WI38 (cell line): ENCODE results near the gene CD6.

Experiments
- H3K4me3 ChIP-seq: 2 replicates; pipeline ENCODE4 v1.5.1; 2011; ENCODE audit warnings: low read depth, mild to moderate bottlenecking, control low read depth, low read length
- CTCF ChIP-seq: IDR thresholded peaks from 2 replicates; pipeline ENCODE4 v1.5.1; 2012; ENCODE audit warnings: low read depth, mild to moderate bottlenecking, control low read depth, low read length

CD6 gene

GRCh38 chr11:60941371-60942119, 29.9 kb upstream of the CD6 start:
- TF ChIP-seq CTCF = no peak

GRCh38 chr11:60942219-60942618, 29.3 kb upstream of the CD6 start:
- TF ChIP-seq CTCF = no peak
- no peak overlapping the region for H3K4me3 ChIP-seq

More at GRCh38 chr11:60941371-60942119, 29.9 kb upstream of the CD6 start:
- no peak overlapping the region for H3K4me3 ChIP-seq

- no peak overlapping the region for H3K4me3 ChIP-seq
Observed at GRCh38 chr11:60942970-60943565, 28.4 kb upstream of the CD6 start.

GRCh38 chr11:60944490-60945294, 26.8 kb upstream of the CD6 start:
- TF ChIP-seq CTCF = no peak
- H3K4me3 ChIP-seq = no peak overlapping the region

More at GRCh38 chr11:60942970-60943565, 28.4 kb upstream of the CD6 start:
- no peak for TF ChIP-seq CTCF

GRCh38 chr11:60945295-60945667, 26.2 kb upstream of the CD6 start:
- H3K4me3 ChIP-seq = no peak overlapping the region
- no peak for TF ChIP-seq CTCF

- H3K4me3 ChIP-seq = no peak overlapping the region
- TF ChIP-seq CTCF = no peak
Observed at GRCh38 chr11:60946601-60947264, 24.7 kb upstream of the CD6 start.
